GM10847 (cell line): ENCODE data around the gene TSC22D3.

Experiments
- POLR2A ChIP-seq: IDR thresholded peaks from 2 replicates; pipeline ENCODE4 v1.6.1; 2011; ENCODE audit not compliant: insufficient read length; ENCODE audit errors: extremely low read depth

Gene TSC22D3

GRCh38 chrX:107768051-107768450, 7.5 kb downstream of the TSC22D3 start:
- no peak for TF ChIP-seq POLR2A

- no peak for TF ChIP-seq POLR2A
Measured at GRCh38 chrX:107766470-107767150, 9.0 kb downstream of the TSC22D3 start.

- no peak for TF ChIP-seq POLR2A
Measured at GRCh38 chrX:107764845-107765608, 10.6 kb downstream of the TSC22D3 start.

- no peak for TF ChIP-seq POLR2A
Measured at GRCh38 chrX:107763647-107764046, 11.9 kb downstream of the TSC22D3 start.

GRCh38 chrX:107760304-107761077, 15.1 kb downstream of the TSC22D3 start:
- TF ChIP-seq POLR2A = no peak

- no peak for TF ChIP-seq POLR2A
Measured at GRCh38 chrX:107758231-107758766, 17.3 kb downstream of the TSC22D3 start.

- TF ChIP-seq POLR2A = no peak
Measured at GRCh38 chrX:107755721-107756120, 19.9 kb downstream of the TSC22D3 start.

- no peak for TF ChIP-seq POLR2A
Measured at GRCh38 chrX:107753187-107753586, 22.4 kb downstream of the TSC22D3 start.

GRCh38 chrX:107752714-107753113, 22.9 kb downstream of the TSC22D3 start:
- TF ChIP-seq POLR2A = no peak

GRCh38 chrX:107752043-107752442, 23.5 kb downstream of the TSC22D3 start:
- no peak for TF ChIP-seq POLR2A

GRCh38 chrX:107750861-107751445, 24.6 kb downstream of the TSC22D3 start:
- no peak for TF ChIP-seq POLR2A

- no peak for TF ChIP-seq POLR2A
Measured at GRCh38 chrX:107750263-107750662, 25.3 kb downstream of the TSC22D3 start.

GRCh38 chrX:107748506-107748905, 27.1 kb downstream of the TSC22D3 start:
- TF ChIP-seq POLR2A = no peak

- no peak for TF ChIP-seq POLR2A
Measured at GRCh38 chrX:107747596-107748161, 27.9 kb downstream of the TSC22D3 start.

- TF ChIP-seq POLR2A = no peak
Measured at GRCh38 chrX:107744868-107745267, 30.7 kb downstream of the TSC22D3 start.
